Kidney tubule cell (primary cell): ENCODE data around the gene PRICKLE4.
"Not testable (repeated sequence)": the region's sequence is repeated elsewhere in the genome, so short reads cannot be mapped to it uniquely, and the experiment has no call there.

Experiments used
- DNase-seq: peaks from one replicate; pipeline ENCODE4 v3.0.0-alpha.2; 2018; ENCODE audit warnings: low spot score

Gene PRICKLE4

DNA sequence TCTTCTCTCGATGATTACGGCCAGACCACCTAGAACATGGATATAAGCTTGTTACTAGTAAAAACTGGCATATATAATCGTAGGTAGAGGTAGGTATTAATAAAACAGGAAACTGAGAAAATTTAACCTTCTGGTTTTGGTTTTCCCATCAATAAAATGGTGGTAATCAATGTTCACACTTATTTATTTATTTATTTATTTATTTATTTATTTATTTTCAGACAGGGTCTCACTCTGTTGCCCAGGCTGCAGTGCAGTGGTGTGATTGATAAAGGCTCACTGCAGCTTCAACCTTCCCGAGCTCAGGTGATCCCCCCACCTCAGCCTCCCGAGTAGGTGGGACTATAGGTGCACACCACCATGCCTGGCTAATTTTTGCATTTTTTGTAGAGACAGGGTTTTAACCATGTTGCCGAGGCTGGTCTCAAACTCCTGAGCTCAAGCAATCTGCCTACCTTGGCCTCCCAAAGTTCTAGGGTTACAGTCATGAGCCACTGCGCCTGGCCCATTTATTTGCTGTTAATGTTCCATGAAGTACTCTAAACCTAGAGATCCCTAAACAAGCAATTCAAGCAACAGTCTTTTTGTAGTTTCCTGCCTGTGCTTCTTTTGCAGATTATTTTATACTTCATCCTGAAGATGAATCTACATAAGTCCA is 18.4 kb downstream of the PRICKLE4 start:
- no peak for DNase-seq

- no peak for DNase-seq
Measured at GRCh38 chr6:41799559-41799911, 19.0 kb downstream of the PRICKLE4 start.

GRCh38 chr6:41801380-41801779 is 20.8 kb downstream of the PRICKLE4 start:
- DNase-seq = peak; percentile 13

- DNase-seq = no peak
Measured at GRCh38 chr6:41805830-41806774, 25.5 kb downstream of the PRICKLE4 start.

DNA sequence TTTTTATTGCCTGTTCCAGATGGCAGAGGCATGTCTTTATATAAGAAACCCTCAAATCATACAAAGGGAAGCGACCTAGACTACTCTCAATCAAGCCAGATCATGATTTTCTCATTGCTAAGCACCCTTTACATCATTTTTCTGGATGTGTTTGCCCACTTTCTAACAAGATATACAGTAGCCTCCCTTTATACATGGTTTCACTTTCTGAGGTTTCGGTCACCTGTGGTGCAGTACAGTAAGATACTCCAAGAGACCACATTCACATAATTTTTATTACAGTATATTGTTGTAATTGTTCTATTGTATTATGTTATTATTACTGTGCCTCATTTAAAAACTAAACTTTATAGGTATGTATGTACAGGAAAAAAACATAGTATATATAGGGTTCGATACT is 30.5 kb downstream of the PRICKLE4 start:
- no peak for DNase-seq

GRCh38 chr6:41811946-41812345 is 31.4 kb downstream of the PRICKLE4 start:
- not testable (repeated sequence) for DNase-seq

DNA sequence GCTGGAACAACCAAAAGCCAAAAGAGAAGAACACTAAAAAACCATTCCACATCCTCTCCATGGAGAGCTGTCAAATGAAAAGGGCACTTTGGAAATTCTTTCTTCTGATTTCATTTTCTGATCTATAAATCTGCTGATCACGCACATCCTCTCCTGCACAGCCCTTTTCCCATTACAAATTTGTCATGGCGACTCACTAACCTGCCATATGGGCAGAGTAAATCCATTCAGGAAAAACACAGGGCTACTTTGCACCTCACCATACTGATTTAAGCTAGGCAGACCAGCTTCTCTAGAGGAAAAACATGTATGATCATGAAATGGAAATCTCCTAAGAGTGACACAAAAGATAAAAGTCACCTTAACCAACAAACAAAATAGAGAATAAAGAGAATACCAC is 32.9 kb downstream of the PRICKLE4 start:
- no peak for DNase-seq

GRCh38 chr6:41813956-41814355 is 33.4 kb downstream of the PRICKLE4 start:
- DNase-seq = no peak

DNA sequence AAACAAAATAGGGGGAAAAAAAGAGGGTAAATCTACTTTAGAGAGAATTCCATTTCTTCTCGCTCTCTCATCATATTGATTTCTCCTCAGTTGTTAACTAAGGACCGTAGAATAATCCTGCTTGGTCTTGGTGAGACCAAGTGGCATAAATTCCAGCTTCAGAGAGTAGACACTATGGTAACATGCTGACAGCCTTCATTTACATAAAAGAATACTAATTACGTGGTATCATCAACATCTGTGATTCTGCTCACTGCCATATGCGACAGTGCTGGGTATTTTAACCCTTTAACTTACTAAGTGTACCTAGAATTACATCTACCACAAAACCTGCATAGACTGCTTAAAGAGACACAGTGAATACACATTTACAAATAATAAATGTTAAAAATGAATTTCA is 34.0 kb downstream of the PRICKLE4 start:
- no peak for DNase-seq

DNA sequence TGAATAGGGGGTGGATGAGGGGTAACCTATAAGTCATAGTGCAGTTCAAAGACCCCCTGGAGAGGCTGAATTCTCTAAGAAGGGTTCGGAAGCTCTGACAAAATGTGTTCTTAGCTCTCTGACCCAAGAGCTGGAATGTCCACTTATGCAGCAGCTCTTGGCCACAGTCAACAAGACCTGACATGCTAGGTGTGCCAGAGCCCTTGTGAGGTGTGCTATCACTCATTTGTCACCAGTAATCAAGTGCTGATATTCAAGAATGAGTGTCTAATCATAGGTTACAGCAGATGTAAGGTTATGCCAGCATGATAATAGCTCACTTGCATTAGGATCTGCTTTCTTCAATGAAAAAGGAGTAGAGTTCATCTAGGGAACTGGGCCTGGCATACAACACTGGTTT is 35.0 kb downstream of the PRICKLE4 start:
- DNase-seq = no peak

GRCh38 chr6:41818271-41819054 is 37.9 kb downstream of the PRICKLE4 start:
- no peak for DNase-seq

- no peak for DNase-seq
Measured at GRCh38 chr6:41821266-41821665, 40.7 kb downstream of the PRICKLE4 start.

- DNase-seq = no peak
Measured at GRCh38 chr6:41822021-41822420, 41.4 kb downstream of the PRICKLE4 start.

DNA sequence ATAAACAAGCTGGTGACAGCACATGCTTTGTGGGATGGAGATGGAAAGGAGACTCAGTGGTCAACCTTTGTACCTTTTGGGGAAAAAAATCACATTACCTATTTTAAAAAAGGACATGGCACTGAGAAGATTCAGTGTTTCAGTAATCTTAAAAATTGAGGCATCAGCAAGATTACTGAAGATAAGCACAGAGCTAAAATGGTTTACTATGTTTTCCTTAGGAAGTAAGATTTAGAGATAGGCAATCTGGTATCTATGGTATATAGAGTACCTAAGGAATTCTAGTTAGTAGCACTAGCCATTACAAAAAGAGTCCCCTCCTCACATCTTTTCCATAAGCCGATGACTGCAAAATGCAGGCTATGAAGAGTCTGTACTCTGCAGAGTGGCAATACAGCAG is 42.6 kb downstream of the PRICKLE4 start:
- DNase-seq = no peak

GRCh38 chr6:41824571-41825569 is 44.3 kb downstream of the PRICKLE4 start:
- DNase-seq = peak; percentile 40

DNA sequence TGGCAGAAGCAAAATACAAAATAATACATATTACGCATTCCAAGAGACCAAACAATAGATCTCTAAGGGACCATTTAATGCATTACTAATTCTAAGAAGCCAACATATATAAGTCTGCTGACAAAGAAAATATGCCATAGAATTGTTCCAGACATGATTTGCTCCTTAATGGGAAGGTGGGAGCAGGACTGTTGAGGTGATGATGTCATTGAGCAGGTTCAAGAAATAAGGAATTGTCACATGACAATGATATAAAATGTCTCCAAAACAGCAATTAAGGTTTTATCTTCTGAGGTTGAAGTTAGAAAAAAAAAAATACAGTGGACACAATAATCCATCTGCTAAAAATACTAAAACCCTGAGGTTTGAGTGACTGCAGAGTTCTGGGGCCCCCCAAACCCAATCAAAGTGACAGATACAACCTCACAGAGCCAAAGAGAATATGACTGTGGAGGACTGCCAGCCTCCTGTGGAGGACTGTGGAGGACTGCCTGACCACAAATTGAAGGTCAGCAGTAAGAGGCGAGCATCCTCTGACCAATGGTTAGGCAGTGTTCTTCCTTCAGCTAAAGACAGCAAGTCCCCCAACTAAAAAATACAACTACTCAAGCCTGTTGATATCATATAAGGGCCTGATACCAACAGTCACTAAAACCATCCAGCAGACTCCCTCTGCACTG is 45.9 kb downstream of the PRICKLE4 start:
- no peak for DNase-seq

GRCh38 chr6:41832263-41832662 is 51.7 kb downstream of the PRICKLE4 start:
- DNase-seq = no peak

GRCh38 chr6:41836022-41836659 is 55.6 kb downstream of the PRICKLE4 start:
- DNase-seq = no peak

- no peak for DNase-seq
Measured at GRCh38 chr6:41836660-41837052, 56.1 kb downstream of the PRICKLE4 start.
